ENCODE results near the gene CCND2. TPM values are rescaled to one million over a fixed set of nuclear protein-coding genes. Genes with fewer than 3 reads are reported as not detected.

The CCND2 gene
- total and polyA plus RNA-seq, 9 of the 15 experiments (the other 6 are each of a cell fraction or from before 2014, with no cell fraction given), result 13.6 to 99.3 (median 39.6) TPM

DNA sequence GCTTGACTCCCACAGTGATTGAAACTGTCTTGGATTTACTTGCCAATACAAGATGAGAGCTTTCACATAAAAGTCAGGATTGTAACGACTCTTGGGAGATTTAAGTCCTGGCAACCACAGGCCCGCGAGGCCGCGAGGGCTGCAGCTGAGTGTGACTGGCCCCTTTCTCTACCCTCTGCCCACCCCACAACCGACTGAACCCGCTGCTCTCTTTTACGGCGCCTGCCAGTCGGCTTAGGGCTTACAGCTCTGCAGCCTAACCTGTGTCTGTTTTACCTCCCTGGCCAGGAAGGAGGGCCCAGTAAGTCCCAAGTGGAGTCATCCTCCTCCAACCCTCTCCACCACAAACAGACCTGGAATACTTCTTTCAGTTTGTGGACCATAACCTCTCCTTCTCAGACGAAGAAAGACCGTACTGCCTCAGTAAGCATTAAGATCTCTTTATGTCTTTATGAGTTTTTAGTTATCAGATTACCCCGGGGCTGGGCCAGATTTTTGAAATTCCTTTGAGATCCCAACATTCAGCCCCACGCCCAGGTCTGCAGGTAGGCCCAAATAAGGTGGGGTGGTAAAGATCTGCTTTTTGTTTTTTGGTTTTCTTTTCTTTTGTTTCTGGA is 34.9 kb downstream of the CCND2 start:
- Histone ChIP-seq H3K9me1 (ENCODE audit: control insufficient read depth, insufficient read depth, low read length) (no peaks in the 10 kb centered on the region), H3K9me3 (replicated peaks; ENCODE audit: control insufficient read depth, insufficient read depth, low read depth, low read length) (no peaks in the 10 kb centered on the region), H3K36me3 (ENCODE audit: control insufficient read depth, insufficient read depth, low read length) (peaks cover 25% of the 10 kb centered on the region; the same call in 2 of the 3 replicates), H3K9ac (ENCODE audit: insufficient read depth in 1 of 2, low read depth in 2 of 2, low read length in 2 of 2) (no peak overlapping the region), H2AFZ (ENCODE audit: low read depth, low read length) (no peak overlapping the region), H3K4me1 (replicated peaks in 1 of 2; ENCODE audit: control insufficient read depth in 2 of 2, insufficient read depth in 2 of 2, low read length in 2 of 2) (no peaks in the 10 kb centered on the region), H3K4me3 (no peak overlapping the region), H3K27ac (ENCODE audit: extremely low read depth, low read depth, low read length) (no peak overlapping the region), H4K20me1 (replicated peaks; ENCODE audit: control insufficient read depth, insufficient read depth, low read length) (0 out of 2 replicates have a peak, but pooled peaks cover 7% of the 10 kb centered on the region), H3K79me2 (ENCODE audit: control insufficient read depth, insufficient read depth, low read length) (no peaks in the 10 kb centered on the region), H3K27me3 (ENCODE audit: control insufficient read depth in 2 of 2, insufficient read depth in 2 of 2, low read length in 2 of 2) (no peaks in the 10 kb centered on the region), H3K4me2 (ENCODE audit: insufficient read depth, low read length) (no peak overlapping the region)
- intact Hi-C loops (cut with micrococcal nuclease), result no loop called here
- DNase-seq (ENCODE audit: extremely low read depth in 1 of 4, low spot score in 3 of 4) (no peak), FAIRE-seq (no peak), ATAC-seq (no peak)
- WGBS (ENCODE audit: insufficient coverage, low coverage, missing lambda C conversion rate), result 87% methylated on average over 13 of the region's 14 CpGs
- POLR2A ChIA-PET, result interaction anchor here (0.8 kb wide), 1 partner anchor 380 kb away, joined by 3 read pairs; no protein-coding TSS in a partner anchor
- in situ Hi-C loops (cut with MboI), result no loop called here
- no TSS peak for BruUV-seq (replicated peaks)
- TF ChIP-seq RBM14 (IDR thresholded peaks at IDR 0.05; ENCODE audit: borderline replicate concordance, insufficient read depth, low read depth, low read length) (no peak), ELK1 (CRISPR knock-in tag; IDR thresholded peaks at IDR 0.05) (no peak), ZNF174 (CRISPR knock-in tag; IDR thresholded peaks at IDR 0.05) (no peak), ASH1L (IDR thresholded peaks at IDR 0.05; ENCODE audit: borderline replicate concordance, low read depth, partially characterized antibody) (no peak), STAG1 (CRISPR knock-in tag; IDR thresholded peaks at IDR 0.05; ENCODE audit: borderline replicate concordance) (no peak), ZNF324 (CRISPR knock-in tag; IDR thresholded peaks at IDR 0.05) (no peak), NR2F6 (CRISPR knock-in tag; IDR thresholded peaks at IDR 0.05) (no peak), ZNF23 (CRISPR knock-in tag; IDR thresholded peaks at IDR 0.05) (no peak), LEF1 (IDR thresholded peaks at IDR 0.05) (no peak), TAF1 (IDR thresholded peaks at IDR 0.05; ENCODE audit: control insufficient read depth, extremely low read depth, insufficient read depth, low read length, severe bottlenecking) (no peak), ZNF165 (CRISPR knock-in tag; IDR thresholded peaks at IDR 0.05; ENCODE audit: borderline replicate concordance) (no peak), MEIS2 (IDR thresholded peaks at IDR 0.05; ENCODE audit: partially characterized antibody) (no peak), RBBP5 (IDR thresholded peaks at IDR 0.05; ENCODE audit: borderline replicate concordance, insufficient read depth, low read length, poor library complexity, severe bottlenecking) (no peak), COPS2 (conservative IDR thresholded peaks at IDR 0.05) (no peak), HMG20A (CRISPR knock-in tag; conservative IDR thresholded peaks at IDR 0.05) (no peak), NUFIP1 (IDR thresholded peaks at IDR 0.05; ENCODE audit: partially characterized antibody) (no peak), MEF2D (tag; conservative IDR thresholded peaks at IDR 0.05; ENCODE audit: low read depth) (no peak), PRPF4 (IDR thresholded peaks at IDR 0.05; ENCODE audit: insufficient read depth, low read depth, low read length, poor library complexity, severe bottlenecking) (no peak)
- CTCF ChIA-PET (ENCODE audit: low intra/inter-chr PET ratio), result interaction anchor here (2.0 kb wide), 1 partner anchor 219 kb away, joined by 7 read pairs; no protein-coding TSS in a partner anchor

Data from K562 (cell line).